GM18873 (cell line): ENCODE data around the gene ZNF446.
"Not testable (repeated sequence)": the region's sequence is repeated elsewhere in the genome, so short reads cannot be mapped to it uniquely, and the experiment has no call there.

Experiments
- ATAC-seq: cut with Tn5 transposase; IDR thresholded peaks from one replicate; pipeline ENCODE4 v1.9.1; 2021; ENCODE audit warnings: mild to moderate bottlenecking, moderate library complexity, moderate number of reproducible peaks; ENCODE audit not compliant: unreplicated experiment, low FRiP score

Gene ZNF446

GRCh38 chr19:58475714-58476497 lies at the start of gene ZNF446:
Gene ZNF446, plus strand, starts transcription at chr19:58476352. Its CDS starts 867 bp downstream, at chr19:58477219.
- peak; percentile 74 for ATAC-seq

GRCh38 chr19:58428617-58429016 lies 47.5 kb upstream of the ZNF446 start:
- ATAC-seq, result no peak

GRCh38 chr19:58429745-58430144 lies 46.4 kb upstream of the ZNF446 start:
- ATAC-seq, result no peak

DNA sequence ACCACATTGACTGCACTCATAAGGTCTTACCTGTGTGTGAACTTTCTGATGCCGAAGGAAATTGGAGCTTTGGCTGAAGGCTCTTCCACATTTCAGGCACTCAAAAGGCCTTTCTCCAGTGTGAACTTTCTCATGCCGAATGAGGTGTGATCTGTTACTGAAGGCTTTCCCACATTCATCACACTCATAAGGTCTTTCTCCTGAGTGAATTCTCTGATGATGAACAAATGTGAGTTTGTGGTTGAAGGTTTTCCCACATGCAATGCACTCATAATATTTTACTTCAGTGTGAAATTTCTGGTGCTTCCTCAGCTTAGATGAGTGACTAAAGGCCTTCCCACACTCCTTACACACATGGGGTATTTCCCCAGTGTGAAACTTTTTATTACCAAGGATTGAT lies 41.9 kb upstream of the ZNF446 start:
- ATAC-seq, result no peak

- peak; percentile 87 for ATAC-seq
These were observed 36.3 kb upstream of the ZNF446 start, which contains the start of gene ZNF132 for GRCh38 chr19:58439576-58440554. Gene ZNF132, minus strand, starts transcription at chr19:58440153. Its CDS starts 332 bp downstream, at chr19:58439821.

- no peak for ATAC-seq
These were observed 35.6 kb upstream of the ZNF446 start for GRCh38 chr19:58440556-58440955.

DNA sequence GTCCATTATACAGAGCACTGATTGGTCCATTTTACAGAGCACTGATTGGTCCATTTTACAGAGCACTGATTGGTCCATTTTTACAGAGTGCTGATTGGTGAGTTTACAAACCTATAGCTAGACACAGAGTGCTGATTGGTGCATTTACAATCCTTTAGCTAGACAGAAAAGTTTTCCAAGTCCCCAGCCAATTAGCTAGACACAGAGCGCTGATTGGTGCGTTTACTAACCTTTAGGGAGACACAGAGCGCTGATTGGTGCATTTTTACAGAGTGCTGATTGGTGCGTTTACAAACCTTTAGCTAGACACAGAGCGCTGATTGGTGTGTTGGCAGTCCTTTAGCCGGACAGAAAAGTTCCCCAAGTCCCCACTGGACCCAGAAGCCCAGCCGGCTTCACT lies 33.2 kb upstream of the ZNF446 start:
- ATAC-seq, result not testable (repeated sequence)

DNA sequence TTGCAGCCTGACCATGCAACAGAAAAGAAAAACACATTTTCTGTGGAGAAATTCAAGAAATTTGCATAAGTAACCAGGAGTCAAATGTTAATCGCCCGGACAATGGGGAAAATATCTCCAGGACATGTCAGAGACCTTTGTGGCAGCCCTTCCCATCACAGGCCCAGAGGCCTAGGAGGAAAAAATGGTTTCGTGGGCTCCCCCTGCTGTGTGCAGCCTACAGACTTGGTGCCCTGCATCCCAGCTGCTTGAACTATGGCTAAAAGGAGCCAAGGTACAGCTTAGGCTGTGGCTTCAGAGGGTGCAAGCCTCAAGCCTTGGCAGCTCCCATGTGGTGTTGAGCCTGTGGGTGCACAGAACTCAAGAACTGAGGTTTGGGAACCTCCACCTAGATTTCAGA lies 27.3 kb upstream of the ZNF446 start:
- not testable (repeated sequence) for ATAC-seq

DNA sequence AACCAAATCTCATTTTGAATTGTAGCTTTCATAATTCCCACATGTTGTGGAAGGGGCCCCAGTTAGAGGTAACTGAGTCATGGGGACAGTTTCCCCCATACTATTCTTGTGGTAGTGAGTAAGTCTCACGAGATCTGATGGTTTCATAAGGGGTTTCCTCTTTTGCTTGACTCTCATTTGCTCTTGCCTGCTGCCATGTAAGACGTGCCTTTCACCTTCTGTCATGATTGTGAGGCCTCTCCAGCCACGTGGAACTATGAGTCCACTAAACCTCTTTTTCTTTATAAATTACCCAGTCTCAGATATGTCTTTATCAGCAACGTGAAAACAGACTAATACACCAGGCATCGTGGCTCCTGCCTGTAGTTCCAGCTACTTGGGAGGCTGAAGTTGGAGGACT lies 26.2 kb upstream of the ZNF446 start:
- ATAC-seq, result not testable (repeated sequence)

DNA sequence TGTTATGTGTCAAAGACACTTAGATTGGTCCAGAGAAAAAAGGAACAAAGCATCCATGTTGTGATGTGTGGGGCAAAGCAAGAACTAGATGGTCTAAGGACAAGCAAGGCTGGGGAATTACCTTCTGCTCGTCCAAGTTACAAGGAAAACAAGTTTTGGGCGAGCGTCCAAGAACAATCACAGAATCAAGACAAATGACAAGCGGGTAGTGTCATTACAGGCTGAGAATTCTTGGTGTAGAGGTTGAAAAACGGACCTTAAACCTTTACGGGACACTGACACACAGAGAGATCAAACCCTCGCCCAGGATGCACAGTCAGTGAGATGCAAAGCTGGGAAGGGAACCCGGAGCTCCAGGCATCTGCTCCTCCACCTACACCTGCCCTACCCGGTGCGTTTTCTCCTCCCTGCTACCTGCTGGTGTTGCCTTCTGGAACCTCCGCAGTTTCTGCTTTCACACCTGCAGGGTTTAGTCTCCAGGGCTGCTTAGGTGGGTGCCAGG lies 25.2 kb upstream of the ZNF446 start:
- peak; percentile 9 for ATAC-seq

GRCh38 chr19:58451358-58452101 lies 24.6 kb upstream of the ZNF446 start, which contains the start of gene ZNF324B:
Gene ZNF324B, plus strand, starts transcription at chr19:58451622. Its CDS starts 2,080 bp downstream, at chr19:58453702.
- peak; percentile 91 for ATAC-seq

- no peak for ATAC-seq
These were observed 22.4 kb upstream of the ZNF446 start for GRCh38 chr19:58453743-58454142.

GRCh38 chr19:58455306-58455705 lies 20.8 kb upstream of the ZNF446 start:
- ATAC-seq, result no peak

DNA sequence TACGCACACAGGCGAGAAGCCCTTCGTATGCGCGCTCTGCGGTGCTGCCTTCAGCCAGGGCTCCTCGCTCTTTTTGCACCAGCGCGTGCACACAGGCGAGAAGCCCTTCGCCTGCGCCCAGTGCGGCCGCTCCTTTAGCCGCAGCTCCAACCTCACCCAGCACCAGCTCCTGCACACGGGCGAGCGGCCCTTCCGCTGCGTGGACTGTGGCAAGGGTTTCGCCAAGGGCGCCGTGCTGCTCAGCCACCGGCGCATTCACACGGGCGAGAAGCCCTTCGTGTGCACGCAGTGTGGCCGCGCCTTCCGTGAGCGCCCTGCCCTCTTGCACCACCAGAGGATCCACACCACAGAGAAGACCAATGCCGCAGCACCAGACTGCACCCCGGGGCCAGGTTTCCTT lies 20.0 kb upstream of the ZNF446 start:
- no peak for ATAC-seq

DNA sequence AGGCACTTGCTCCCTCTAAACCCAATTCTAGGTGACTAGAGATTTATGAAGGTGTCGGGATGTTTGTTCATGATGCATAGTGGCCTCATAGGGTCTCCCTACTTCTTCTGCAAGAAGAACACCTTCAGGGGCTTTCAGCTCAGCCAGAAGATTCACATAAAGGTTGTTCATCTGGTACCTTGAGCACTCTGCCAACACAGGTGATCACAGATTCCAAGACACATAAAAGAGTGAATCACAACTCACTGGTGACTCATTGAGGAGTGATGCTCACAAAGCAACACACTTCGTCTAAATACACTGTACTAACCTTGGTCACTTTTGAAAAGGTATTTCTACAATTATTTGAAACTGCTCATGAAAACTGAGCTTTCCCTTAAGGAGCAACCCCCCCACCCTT lies 16.1 kb upstream of the ZNF446 start:
- ATAC-seq, result no peak

GRCh38 chr19:58466089-58466759 lies 9.9 kb upstream of the ZNF446 start:
- peak; percentile 10 for ATAC-seq

GRCh38 chr19:58466760-58467589 lies 9.2 kb upstream of the ZNF446 start, which contains the start of gene ZNF324:
Gene ZNF324, plus strand, starts transcription at chr19:58467080. Its CDS starts 2,106 bp downstream, at chr19:58469186.
- peak; percentile 83 for ATAC-seq

GRCh38 chr19:58468216-58468839 lies 7.8 kb upstream of the ZNF446 start:
- no peak for ATAC-seq
